OCI-LY7 (cell line): ENCODE data around the gene IGF1R.

Experiments used
- CTCF ChIP-seq: fragments of 200-600 bp; sonication (generic); conservative IDR thresholded peaks from 2 replicates; pipeline ENCODE4 v1.5.1; 2014; ENCODE audit warnings: mild to moderate bottlenecking, antibody characterized with exemption, low read length, moderate library complexity, mixed read lengths
- EZH2phosphoT487 ChIP-seq: fragments of 200-600 bp; sonication (generic); IDR thresholded peaks from 2 replicates; pipeline ENCODE4 v1.6.1; 2018; ENCODE audit warnings: low read depth, borderline replicate concordance, mild to moderate bottlenecking, mixed run types, antibody characterized with exemption, low read length, moderate library complexity, mixed read lengths

- TF ChIP-seq CTCF: no peak
- TF ChIP-seq EZH2phosphoT487: no peak
Measured at GRCh38 chr15:98889930-98890695, 241.8 kb downstream of the IGF1R start.
